ENCODE results near the gene HOXD10.

DNA sequence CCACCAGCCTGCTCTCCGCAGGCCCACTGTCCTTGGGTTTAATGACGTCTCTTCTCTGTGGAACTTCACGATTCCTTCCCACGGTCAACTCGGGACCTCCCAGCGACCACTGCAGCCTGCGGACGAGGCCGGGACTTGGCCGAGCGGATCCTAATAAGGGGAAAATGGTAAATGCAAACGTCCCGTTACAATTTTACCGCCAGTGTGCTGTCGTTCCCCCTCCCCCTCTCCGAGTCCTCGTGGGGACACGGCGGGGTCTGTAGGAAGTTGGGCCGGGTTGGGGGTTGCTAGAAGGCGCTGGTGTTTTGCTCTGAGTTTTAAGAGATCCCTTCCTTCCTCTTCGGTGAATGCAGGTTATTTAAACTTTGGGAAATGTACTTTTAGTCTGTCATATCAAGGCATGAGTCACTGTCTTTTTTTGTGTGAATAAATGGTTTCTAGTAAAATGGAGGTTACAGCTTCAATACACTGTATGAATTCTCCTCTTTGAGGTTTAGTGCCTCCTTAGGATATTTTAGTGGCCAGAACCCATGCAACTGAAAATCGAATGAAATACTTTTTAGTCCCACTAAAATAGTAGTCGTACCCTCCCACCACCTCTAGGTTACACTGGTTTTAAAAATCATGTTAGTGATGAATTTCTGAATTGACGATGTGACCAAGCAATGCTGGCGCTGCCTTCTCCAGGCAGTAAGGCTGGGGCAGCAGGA, 7.2 kb upstream of the HOXD10 start:
- TF ChIP-seq, protein P1, sequence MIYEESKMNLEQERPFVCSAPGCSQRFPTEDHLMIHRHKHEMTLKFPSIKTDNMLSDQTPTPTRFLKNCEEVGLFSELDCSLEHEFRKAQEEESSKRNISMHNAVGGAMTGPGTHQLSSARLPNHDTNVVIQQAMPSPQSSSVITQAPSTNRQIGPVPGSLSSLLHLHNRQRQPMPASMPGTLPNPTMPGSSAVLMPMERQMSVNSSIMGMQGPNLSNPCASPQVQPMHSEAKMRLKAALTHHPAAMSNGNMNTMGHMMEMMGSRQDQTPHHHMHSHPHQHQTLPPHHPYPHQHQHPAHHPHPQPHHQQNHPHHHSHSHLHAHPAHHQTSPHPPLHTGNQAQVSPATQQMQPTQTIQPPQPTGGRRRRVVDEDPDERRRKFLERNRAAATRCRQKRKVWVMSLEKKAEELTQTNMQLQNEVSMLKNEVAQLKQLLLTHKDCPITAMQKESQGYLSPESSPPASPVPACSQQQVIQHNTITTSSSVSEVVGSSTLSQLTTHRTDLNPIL (CRISPR knock-in tag; IDR thresholded peaks at IDR 0.05; ENCODE audit: low read depth), result no peak
- TF ChIP-seq ZFP30 (CRISPR knock-in tag; IDR thresholded peaks at IDR 0.05) (no peak), ARNTL (CRISPR knock-in tag; IDR thresholded peaks at IDR 0.05; ENCODE audit: borderline replicate concordance, low read depth) (no peak), PPARA (CRISPR knock-in tag; IDR thresholded peaks at IDR 0.05; ENCODE audit: borderline replicate concordance) (no peak), ZC3H10 (CRISPR knock-in tag; IDR thresholded peaks at IDR 0.05) (no peak), PATZ1 (CRISPR knock-in tag; IDR thresholded peaks at IDR 0.05; ENCODE audit: borderline replicate concordance) (no peak), ISL1 (CRISPR knock-in tag; IDR thresholded peaks at IDR 0.05) (no peak), CSDC2 (CRISPR knock-in tag; IDR thresholded peaks at IDR 0.05) (no peak), ZFP3 (CRISPR knock-in tag; IDR thresholded peaks at IDR 0.05) (no peak), GLIS3 (CRISPR knock-in tag; IDR thresholded peaks at IDR 0.05) (no peak), ZNF70 (CRISPR knock-in tag; IDR thresholded peaks at IDR 0.05) (no peak), ZNF565 (CRISPR knock-in tag; conservative IDR thresholded peaks at IDR 0.05; ENCODE audit: low read depth) (no peak), ZNF8 (CRISPR knock-in tag; IDR thresholded peaks at IDR 0.05) (no peak)
- TF ChIP-seq, protein P2, sequence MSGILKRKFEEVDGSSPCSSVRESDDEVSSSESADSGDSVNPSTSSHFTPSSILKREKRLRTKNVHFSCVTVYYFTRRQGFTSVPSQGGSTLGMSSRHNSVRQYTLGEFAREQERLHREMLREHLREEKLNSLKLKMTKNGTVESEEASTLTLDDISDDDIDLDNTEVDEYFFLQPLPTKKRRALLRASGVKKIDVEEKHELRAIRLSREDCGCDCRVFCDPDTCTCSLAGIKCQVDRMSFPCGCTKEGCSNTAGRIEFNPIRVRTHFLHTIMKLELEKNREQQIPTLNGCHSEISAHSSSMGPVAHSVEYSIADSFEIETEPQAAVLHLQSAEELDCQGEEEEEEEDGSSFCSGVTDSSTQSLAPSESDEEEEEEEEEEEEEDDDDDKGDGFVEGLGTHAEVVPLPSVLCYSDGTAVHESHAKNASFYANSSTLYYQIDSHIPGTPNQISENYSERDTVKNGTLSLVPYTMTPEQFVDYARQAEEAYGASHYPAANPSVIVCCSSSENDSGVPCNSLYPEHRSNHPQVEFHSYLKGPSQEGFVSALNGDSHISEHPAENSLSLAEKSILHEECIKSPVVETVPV (CRISPR knock-in tag; IDR thresholded peaks at IDR 0.05), result no peak
